Iris pigment epithelial cell (primary cell): ENCODE results near the gene RPAIN.
"Not testable (repeated sequence)": the region's sequence is repeated elsewhere in the genome, so short reads cannot be mapped to it uniquely, and the experiment has no call there.

Experiments
- DNase-seq: peaks from one replicate; pipeline ENCODE4 v3.0.0-alpha.2; 2011; ENCODE audit warnings: low read depth

Gene RPAIN

DNA sequence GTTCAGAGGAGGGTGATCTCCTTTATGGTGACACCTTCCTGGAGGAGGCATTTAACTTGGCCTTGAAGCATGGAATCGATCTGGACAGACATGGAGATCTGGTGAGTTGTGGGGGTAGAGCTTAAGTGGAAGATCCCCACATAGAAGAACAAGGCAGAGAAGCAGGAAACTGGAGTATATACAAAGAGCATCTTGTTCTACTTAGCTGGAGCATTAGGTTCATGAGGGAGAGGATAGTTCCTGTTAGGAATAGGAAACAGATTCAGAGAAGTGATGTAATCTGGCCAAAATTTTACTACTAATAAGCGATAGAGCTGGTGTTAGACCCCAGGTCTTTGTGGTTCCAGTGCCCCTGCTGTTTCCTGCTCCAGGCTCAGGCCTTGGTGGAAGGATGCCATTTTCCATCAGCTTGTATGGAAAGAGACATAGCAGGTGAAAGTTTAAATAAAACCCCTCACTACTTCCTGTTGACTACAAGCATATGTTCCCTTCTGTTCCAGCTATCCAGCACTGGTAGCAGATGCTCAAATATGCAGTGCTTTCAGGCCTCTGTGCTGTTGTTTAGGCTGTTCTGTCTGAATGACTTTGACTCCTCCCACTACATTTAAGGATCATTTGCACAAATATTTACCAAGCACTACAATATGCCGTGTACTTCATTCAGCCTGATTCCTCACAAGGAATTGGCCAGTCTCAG, 9.4 kb downstream of the RPAIN start:
- peak; percentile 67 for DNase-seq

- peak; percentile 17 for DNase-seq
These were observed 10.5 kb downstream of the RPAIN start for GRCh38 chr17:5430413-5430999.

- not testable (repeated sequence) for DNase-seq
These were observed 11.3 kb downstream of the RPAIN start for GRCh38 chr17:5431234-5431633.

- no peak for DNase-seq
These were observed 12.1 kb downstream of the RPAIN start for GRCh38 chr17:5431949-5432556.

DNA sequence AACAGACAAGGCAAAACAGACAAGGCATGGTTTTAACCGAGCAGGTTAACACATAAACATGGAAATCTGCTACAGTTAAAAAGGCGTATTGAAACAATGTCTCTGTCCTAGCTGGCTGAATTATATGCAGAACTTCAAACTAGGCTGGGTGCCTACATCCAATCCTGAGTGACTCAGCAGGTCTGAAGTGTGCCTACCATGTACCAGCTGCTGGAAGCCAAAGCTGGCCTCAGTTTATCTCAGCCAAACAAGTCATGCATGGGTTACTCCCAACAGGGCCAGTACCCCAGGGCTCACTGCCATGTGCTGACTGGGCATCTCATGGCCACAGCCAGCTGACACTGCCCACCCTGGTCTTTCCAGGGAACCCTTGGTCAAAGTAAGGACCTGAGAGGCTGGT, 15.0 kb downstream of the RPAIN start:
- DNase-seq, result no peak

- DNase-seq, result peak; percentile 21
These were observed 15.9 kb downstream of the RPAIN start for GRCh38 chr17:5435781-5436315.

- DNase-seq, result peak; percentile 66
These were observed 17.8 kb downstream of the RPAIN start for GRCh38 chr17:5437721-5438317.

GRCh38 chr17:5438716-5439445, 18.9 kb downstream of the RPAIN start, which contains the start of gene C1QBP:
Gene C1QBP (minus strand): TSS chr17:5439155. CDS start chr17:5439073, 82 bp downstream.
- DNase-seq, result peak; percentile 92

GRCh38 chr17:5439446-5439764, 19.4 kb downstream of the RPAIN start:
- DNase-seq, result no peak

DNA sequence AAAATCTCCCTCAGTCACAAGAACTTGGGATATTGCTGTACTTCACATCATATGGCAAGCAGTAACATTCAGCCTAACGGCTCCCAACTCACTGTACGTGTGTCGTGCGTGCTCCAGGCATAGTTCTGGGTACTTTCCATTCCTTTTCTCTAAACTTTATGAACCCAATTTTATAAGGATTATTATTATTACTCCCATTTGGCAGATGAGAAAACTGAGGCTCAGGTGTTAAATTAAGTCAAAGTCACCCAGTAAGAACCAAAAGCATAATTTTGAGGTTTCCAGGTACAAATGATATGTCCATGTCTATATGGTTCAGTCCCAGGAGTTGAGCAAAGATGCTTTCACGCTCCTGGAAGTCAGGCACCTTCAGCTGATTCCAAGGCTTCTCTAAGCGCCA, 23.7 kb downstream of the RPAIN start:
- DNase-seq, result no peak

- DNase-seq, result no peak
These were observed 24.2 kb downstream of the RPAIN start for GRCh38 chr17:5444209-5444608.

DNA sequence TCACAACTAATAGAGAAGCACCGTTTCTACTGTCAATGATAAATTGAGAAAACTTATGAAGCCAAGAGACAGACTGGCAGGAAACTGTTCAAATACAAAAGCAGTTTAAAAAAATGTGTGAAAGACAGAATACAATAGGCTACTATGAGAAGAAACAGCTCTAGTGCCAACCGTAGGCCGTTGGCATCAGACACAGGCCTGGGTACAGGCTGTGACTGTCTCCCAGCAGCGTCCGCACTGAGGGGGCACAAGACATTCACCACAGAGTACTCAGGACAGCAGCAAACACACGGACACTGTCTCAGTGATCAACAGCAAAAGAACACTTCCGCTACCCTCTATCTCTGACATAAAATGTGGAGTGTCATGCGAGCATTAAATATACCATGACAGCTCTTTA, 26.8 kb downstream of the RPAIN start:
- no peak for DNase-seq

GRCh38 chr17:5464717-5465507, 44.9 kb downstream of the RPAIN start:
- DNase-seq, result no peak

GRCh38 chr17:5466295-5466694, 46.3 kb downstream of the RPAIN start:
- no peak for DNase-seq

- DNase-seq, result no peak
These were observed 47.4 kb downstream of the RPAIN start for GRCh38 chr17:5467416-5467815.

DNA sequence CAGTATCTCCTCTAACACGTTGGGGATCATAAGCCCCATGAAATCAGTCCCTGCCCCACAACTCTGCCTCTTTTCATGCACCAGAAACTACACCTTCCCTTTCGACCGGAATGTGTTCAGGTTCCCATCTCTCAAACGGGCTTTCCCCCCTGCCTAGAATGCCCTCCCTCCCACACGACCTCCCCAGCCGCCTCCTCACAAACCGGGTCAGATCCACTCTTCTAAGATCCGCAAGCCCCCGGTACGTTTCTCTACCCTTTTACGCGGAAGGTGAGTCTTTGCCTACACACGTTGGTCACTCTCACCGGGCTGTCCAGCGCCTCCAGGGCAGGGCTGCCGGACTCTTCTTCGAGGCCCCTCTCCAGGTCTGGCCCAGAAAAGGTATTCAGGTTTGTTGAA, 48.1 kb downstream of the RPAIN start:
- no peak for DNase-seq

- peak; percentile 41 for DNase-seq
These were observed 52.5 kb downstream of the RPAIN start for GRCh38 chr17:5472511-5472910.

DNA sequence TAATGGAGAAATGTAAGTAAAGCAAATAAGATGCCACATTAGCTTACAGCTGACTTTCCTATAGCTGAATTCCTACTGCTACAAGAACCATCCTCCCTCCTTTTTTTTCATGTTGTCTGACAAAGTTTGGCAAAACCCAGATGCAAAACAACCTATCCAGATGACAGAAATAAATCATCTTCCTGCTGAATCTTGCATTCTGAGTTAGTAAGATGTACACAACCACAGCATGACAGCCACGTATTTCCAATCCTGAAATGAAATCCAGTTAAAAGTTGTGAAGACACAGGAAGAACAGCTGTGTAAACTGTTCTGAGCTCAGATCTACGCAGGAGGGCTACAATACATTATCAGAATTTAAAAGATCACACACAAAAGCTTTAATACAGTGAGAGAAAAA, 53.9 kb downstream of the RPAIN start:
- DNase-seq, result no peak

DNA sequence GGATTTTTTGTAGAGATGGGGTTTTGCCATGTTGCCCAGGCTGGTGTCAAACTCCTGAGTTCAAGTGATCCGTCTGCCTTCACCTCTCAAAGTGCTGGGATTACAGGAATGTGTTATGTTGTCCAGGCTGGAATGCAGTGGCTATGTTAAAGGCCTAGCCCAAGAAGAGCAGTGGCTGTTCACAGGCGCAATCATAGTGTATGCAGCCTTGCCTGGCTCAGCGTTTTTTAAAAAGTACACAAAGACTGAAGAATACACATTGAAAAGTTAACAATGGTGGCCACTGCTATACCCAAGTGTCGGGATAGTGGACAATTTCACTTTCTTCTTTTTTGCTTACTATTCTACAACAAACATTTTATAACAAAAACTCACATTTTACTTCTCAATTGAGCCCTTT, 59.0 kb downstream of the RPAIN start:
- DNase-seq, result no peak

DNA sequence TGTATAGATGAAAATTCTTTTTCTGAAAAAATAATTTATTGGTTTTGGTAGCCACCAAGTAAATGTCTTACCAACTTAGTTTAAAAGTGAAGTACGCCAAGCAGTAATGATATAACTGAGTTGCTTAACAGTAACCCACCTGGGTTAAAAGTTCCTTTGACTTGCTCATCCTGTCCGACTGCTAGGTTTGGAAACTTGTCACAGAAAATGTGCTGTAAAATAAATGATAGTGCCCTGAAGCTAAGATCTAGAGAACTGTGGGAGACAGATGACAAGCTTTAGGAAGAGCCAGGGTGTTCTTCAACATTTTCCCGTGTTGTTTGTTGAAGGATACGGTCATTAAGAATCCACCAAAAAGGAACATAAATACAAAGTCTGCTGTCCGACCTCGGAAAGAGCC, 61.0 kb downstream of the RPAIN start:
- no peak for DNase-seq

DNA sequence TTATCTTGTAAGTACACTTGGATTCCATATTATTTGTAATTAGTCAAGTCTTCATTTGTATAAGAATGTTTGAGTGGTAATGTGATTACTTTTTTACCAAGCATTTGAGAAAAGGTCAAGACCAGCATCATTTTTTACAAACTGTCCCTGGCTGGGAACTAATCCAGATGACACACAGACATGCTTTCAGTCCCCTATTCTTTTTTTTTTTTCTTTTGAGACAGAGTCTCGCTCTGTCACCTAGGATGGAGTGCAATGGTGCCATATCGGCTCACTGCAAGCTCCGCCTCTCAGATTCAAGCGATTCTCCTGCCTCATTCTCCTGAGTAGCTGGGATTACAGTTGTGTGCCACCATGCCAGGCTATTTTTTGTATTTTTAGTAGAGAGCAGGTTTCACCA, 61.5 kb downstream of the RPAIN start:
- DNase-seq, result no peak
